GM12878 (cell line): ENCODE results near the gene ZNF689. TPM values are rescaled to one million over a fixed set of nuclear protein-coding genes. Genes with fewer than 3 reads are reported as not detected.

Source experiments
- CUX1 ChIP-seq: IDR thresholded peaks from 2 replicates; pipeline ENCODE4 v1.6.1; 2012; ENCODE audit warnings: improper control_type of control experiment, low read depth, low read length; ENCODE audit not compliant: insufficient replicate concordance
- GATAD2B ChIP-seq: fragments of 450-650 bp; conservative IDR thresholded peaks from 2 replicates; pipeline ENCODE4 v1.6.1; 2017; ENCODE audit warnings: low read depth, mild to moderate bottlenecking, moderate library complexity
- HDGF ChIP-seq: fragments of 450-650 bp; IDR thresholded peaks from 2 replicates; pipeline ENCODE4 v1.6.1; 2016; ENCODE audit warnings: antibody characterized with exemption
- JUND ChIP-seq: IDR thresholded peaks from 2 replicates; pipeline ENCODE4 v1.6.1; 2012; ENCODE audit warnings: low read depth, mild to moderate bottlenecking, low read length, improper control_type of control experiment, moderate library complexity
- NR2C1 ChIP-seq: fragments of 450-650 bp; IDR thresholded peaks from 2 replicates; pipeline ENCODE4 v1.6.1; 2017; ENCODE audit warnings: antibody characterized with exemption, mild to moderate bottlenecking, moderate library complexity
- PAX5 ChIP-seq: IDR thresholded peaks from 2 replicates; pipeline ENCODE4 v1.6.1; 2011; ENCODE audit warnings: low read depth, low read length, borderline replicate concordance
- SKIL ChIP-seq: fragments of 450-650 bp; IDR thresholded peaks from 2 replicates; pipeline ENCODE4 v1.6.1; 2017; ENCODE audit warnings: mild to moderate bottlenecking, low read depth, inconsistent platforms; ENCODE audit not compliant: poor library complexity, severe bottlenecking
- TCF12 ChIP-seq: IDR thresholded peaks from 2 replicates; pipeline ENCODE4 v1.6.1; 2011; ENCODE audit warnings: low read depth, mild to moderate bottlenecking, low read length
- ZNF217 ChIP-seq: fragments of 450-650 bp; IDR thresholded peaks from 2 replicates; pipeline ENCODE4 v1.6.1; 2017; ENCODE audit warnings: antibody characterized with exemption, mild to moderate bottlenecking
- ZNF24 ChIP-seq: fragments of 450-650 bp; IDR thresholded peaks from 2 replicates; pipeline ENCODE4 v1.6.1; 2017; ENCODE audit warnings: antibody characterized with exemption, mild to moderate bottlenecking
- ZNF687 ChIP-seq: fragments of 450-650 bp; IDR thresholded peaks from 2 replicates; pipeline ENCODE4 v1.6.1; 2017; ENCODE audit warnings: mild to moderate bottlenecking, moderate library complexity
- polyA plus RNA-seq, 11 experiments: library from polyadenylated mRNA; depleted of rRNA in 4 of 11; unstranded in 6 of 11; stranded (reverse) in 5 of 11; fragments of >200 nt; fragmentation: Nextera tagmentation in 4 of 11; fragmentation: Illumina TruSeq in 1 of 11; extraction: Ambion mirVana in 4 of 11; extraction: Trizol in 1 of 11; gene quantifications; 1 replicate in 1 of 11; 2 replicates in 10 of 11; pipeline versions ENCODE4 v1.2.1 to v1.2.3, GENCODE V29; 2011 to 2016; ENCODE audit warnings: inconsistent platforms in 2 of 11, missing spikeins in 2 of 11, low read depth in 1 of 11
- total RNA-seq, 4 experiments: library from RNA; depleted of rRNA in 3 of 4; stranded (reverse); fragments of >200 nt in 3 of 4; fragmentation: Illumina TruSeq in 1 of 4; extraction: Trizol in 1 of 4; gene quantifications; 2 replicates each; pipeline versions ENCODE4 v1.2.1 to v1.2.3, GENCODE V29; 2013 to 2021
- TF ChIP-seq, protein P1 (sequence below): fragments of 450-650 bp; IDR thresholded peaks from 2 replicates; pipeline ENCODE4 v1.6.1; 2014; ENCODE audit warnings: mild to moderate bottlenecking
- TF ChIP-seq, protein P2 (sequence below): fragments of 450-650 bp; IDR thresholded peaks from 2 replicates; pipeline ENCODE4 v1.6.1; 2018; ENCODE audit warnings: borderline replicate concordance, mild to moderate bottlenecking; ENCODE audit not compliant: partially characterized antibody

Gene ZNF689
- total and polyA plus RNA-seq, 10 of the 15 experiments (the other 5 are each of a cell fraction or from before 2014, with no cell fraction given): 4.7 to 13.2 (median 8.5) TPM

GRCh38 chr16:30571445-30572322, 38.5 kb downstream of the ZNF689 start, which contains the start of gene ZNF688 (continued):
- peak; percentile 68; the same call in 1 of the 2 replicates for TF ChIP-seq GATAD2B
- no peak for TF ChIP-seq ZNF24
- peak; percentile 96 for TF ChIP-seq NR2C1
- TF ChIP-seq, protein P1, sequence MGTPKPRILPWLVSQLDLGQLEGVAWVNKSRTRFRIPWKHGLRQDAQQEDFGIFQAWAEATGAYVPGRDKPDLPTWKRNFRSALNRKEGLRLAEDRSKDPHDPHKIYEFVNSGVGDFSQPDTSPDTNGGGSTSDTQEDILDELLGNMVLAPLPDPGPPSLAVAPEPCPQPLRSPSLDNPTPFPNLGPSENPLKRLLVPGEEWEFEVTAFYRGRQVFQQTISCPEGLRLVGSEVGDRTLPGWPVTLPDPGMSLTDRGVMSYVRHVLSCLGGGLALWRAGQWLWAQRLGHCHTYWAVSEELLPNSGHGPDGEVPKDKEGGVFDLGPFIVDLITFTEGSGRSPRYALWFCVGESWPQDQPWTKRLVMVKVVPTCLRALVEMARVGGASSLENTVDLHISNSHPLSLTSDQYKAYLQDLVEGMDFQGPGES: peak; percentile 81
- TF ChIP-seq PAX5: peak; percentile 43; the same call in 1 of the 2 replicates
- no peak for TF ChIP-seq JUND
- TF ChIP-seq ZNF217: 0 out of 2 replicates have a peak, but pooled peaks have one; percentile 47
- TF ChIP-seq SKIL: peak; percentile 75
- TF ChIP-seq CUX1: no peak
- TF ChIP-seq HDGF: no peak
- TF ChIP-seq, protein P2, sequence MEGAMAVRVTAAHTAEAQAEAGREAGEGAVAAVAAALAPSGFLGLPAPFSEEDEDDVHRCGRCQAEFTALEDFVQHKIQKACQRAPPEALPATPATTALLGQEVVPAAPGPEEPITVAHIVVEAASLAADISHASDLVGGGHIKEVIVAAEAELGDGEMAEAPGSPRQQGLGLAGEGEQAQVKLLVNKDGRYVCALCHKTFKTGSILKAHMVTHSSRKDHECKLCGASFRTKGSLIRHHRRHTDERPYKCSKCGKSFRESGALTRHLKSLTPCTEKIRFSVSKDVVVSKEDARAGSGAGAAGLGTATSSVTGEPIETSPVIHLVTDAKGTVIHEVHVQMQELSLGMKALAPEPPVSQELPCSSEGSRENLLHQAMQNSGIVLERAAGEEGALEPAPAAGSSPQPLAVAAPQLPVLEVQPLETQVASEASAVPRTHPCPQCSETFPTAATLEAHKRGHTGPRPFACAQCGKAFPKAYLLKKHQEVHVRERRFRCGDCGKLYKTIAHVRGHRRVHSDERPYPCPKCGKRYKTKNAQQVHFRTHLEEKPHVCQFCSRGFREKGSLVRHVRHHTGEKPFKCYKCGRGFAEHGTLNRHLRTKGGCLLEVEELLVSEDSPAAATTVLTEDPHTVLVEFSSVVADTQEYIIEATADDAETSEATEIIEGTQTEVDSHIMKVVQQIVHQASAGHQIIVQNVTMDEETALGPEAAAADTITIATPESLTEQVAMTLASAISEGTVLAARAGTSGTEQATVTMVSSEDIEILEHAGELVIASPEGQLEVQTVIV: peak; percentile 57
- no peak for TF ChIP-seq TCF12
- TF ChIP-seq ZNF687: peak; percentile 57
